ENCODE results near the gene PCDHGB1. TPM values are rescaled to one million over a fixed set of nuclear protein-coding genes. Genes with fewer than 3 reads are reported as not detected.
A peak's percentile ranks its signal among the peaks of the same experiment; 100 is the strongest.
"Not testable (repeated sequence)": the region's sequence is repeated elsewhere in the genome, so short reads cannot be mapped to it uniquely, and the experiment has no call there.

Gene PCDHGB1
- total and polyA plus RNA-seq, 2 donors (not counting 1 experiment from before 2014, with no cell fraction given): 1.7 to 4.3 TPM

GRCh38 chr5:141387557-141388311, 37.8 kb downstream of the PCDHGB1 start, which contains the start of gene PCDHGB4:
PCDHGB4 (plus strand) TSS chr5:141387698; CDS start chr5:141387885, 187 bp downstream.
- not testable (repeated sequence) for H2AFZ ChIP-seq (ENCODE audit: low read length); H4K20me1 ChIP-seq (ENCODE audit: control insufficient read depth, extremely low read depth, insufficient read depth, low read length); H3K79me2 ChIP-seq (ENCODE audit: control insufficient read depth, insufficient read depth, low read length); H3K4me2 ChIP-seq (ENCODE audit: extremely low read depth, insufficient read depth, low read length); H3K27me3 ChIP-seq (ENCODE audit: control insufficient read depth, insufficient read depth, low read length); H3K36me3 ChIP-seq (ENCODE audit: control insufficient read depth, insufficient read depth, low read length); H3K9ac ChIP-seq (ENCODE audit: insufficient read depth, low read length); H3K27ac ChIP-seq (ENCODE audit: insufficient read depth, low read length); H3K9me3 ChIP-seq (ENCODE audit: control insufficient read depth, insufficient read depth, low read depth, low read length); H3K4me1 ChIP-seq (ENCODE audit: control insufficient read depth, extremely low read depth, insufficient read depth, low read length)
- peak within 1 kb of the TSS in 2 of 4 experiments; percentile 45 to 53 for H3K4me3 ChIP-seq (replicated peaks in 1 of 4; ENCODE audit: control extremely low read depth in 1 of 4, insufficient read depth in 1 of 4, low read depth in 3 of 4, low read length in 4 of 4)
- peak; percentile 37 to 53 for TF ChIP-seq CTCF (conservative IDR thresholded peaks at IDR 0.05 in 1 of 2, IDR thresholded peaks at IDR 0.05 in 1 of 2; ENCODE audit: low read depth in 1 of 2, low read length in 2 of 2)
- DNase-seq (ENCODE audit: low read depth in 2 of 2): peak; percentile 46 to 56

DNA sequence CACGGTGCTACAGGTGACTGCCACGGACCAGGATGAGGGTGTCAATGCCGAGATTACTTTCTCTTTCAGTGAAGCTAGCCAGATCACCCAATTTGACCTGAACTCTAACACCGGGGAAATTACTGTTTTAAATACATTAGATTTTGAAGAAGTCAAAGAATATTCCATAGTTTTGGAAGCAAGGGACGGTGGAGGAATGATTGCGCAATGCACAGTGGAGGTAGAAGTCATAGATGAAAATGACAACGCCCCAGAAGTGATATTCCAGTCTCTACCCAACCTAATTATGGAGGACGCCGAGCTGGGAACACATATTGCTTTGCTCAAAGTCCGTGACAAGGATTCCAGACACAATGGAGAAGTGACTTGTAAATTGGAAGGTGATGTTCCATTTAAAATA, 38.8 kb downstream of the PCDHGB1 start:
- H3K79me2 ChIP-seq (ENCODE audit: control insufficient read depth, insufficient read depth, low read length): no peaks in the 10 kb centered on the region
- no peaks in the 10 kb centered on the region for H3K4me1 ChIP-seq (ENCODE audit: control insufficient read depth, extremely low read depth, insufficient read depth, low read length)
- H3K4me3 ChIP-seq (replicated peaks in 1 of 4; ENCODE audit: control extremely low read depth in 1 of 4, insufficient read depth in 1 of 4, low read depth in 3 of 4, low read length in 4 of 4): no peak overlapping the region
- peaks cover 5% of the 10 kb centered on the region for H3K9me3 ChIP-seq (ENCODE audit: control insufficient read depth, insufficient read depth, low read depth, low read length)
- no peak for DNase-seq (ENCODE audit: low read depth in 2 of 2)
- H3K36me3 ChIP-seq (ENCODE audit: control insufficient read depth, insufficient read depth, low read length): no peaks in the 10 kb centered on the region
- H3K27ac ChIP-seq (ENCODE audit: insufficient read depth, low read length): no peak overlapping the region
- no peak for TF ChIP-seq EZH2 (IDR thresholded peaks at IDR 0.05; ENCODE audit: low read length, missing control alignments)
- TF ChIP-seq CTCF (conservative IDR thresholded peaks at IDR 0.05 in 1 of 2, IDR thresholded peaks at IDR 0.05 in 1 of 2; ENCODE audit: low read depth in 1 of 2, low read length in 2 of 2): no peak
- H2AFZ ChIP-seq (ENCODE audit: low read length): no peak overlapping the region
- H3K4me2 ChIP-seq (ENCODE audit: extremely low read depth, insufficient read depth, low read length): no peak overlapping the region
- H4K20me1 ChIP-seq (ENCODE audit: control insufficient read depth, extremely low read depth, insufficient read depth, low read length): no peaks in the 10 kb centered on the region
- no peaks in the 10 kb centered on the region for H3K27me3 ChIP-seq (ENCODE audit: control insufficient read depth, insufficient read depth, low read length)
- H3K9ac ChIP-seq (ENCODE audit: insufficient read depth, low read length): no peak overlapping the region

GRCh38 chr5:141389153-141390042, 39.5 kb downstream of the PCDHGB1 start:
- H3K79me2 ChIP-seq (ENCODE audit: control insufficient read depth, insufficient read depth, low read length): no peaks in the 10 kb centered on the region
- DNase-seq (ENCODE audit: low read depth in 2 of 2): no peak
- no peaks in the 10 kb centered on the region for H3K27me3 ChIP-seq (ENCODE audit: control insufficient read depth, insufficient read depth, low read length)
- peaks cover 6% of the 10 kb centered on the region for H3K9me3 ChIP-seq (ENCODE audit: control insufficient read depth, insufficient read depth, low read depth, low read length)
- H2AFZ ChIP-seq (ENCODE audit: low read length): no peak overlapping the region
- no peaks in the 10 kb centered on the region for H3K36me3 ChIP-seq (ENCODE audit: control insufficient read depth, insufficient read depth, low read length)
- H4K20me1 ChIP-seq (ENCODE audit: control insufficient read depth, extremely low read depth, insufficient read depth, low read length): no peaks in the 10 kb centered on the region
- no peaks in the 10 kb centered on the region for H3K4me1 ChIP-seq (ENCODE audit: control insufficient read depth, extremely low read depth, insufficient read depth, low read length)
- no peak overlapping the region for H3K4me2 ChIP-seq (ENCODE audit: extremely low read depth, insufficient read depth, low read length)
- H3K27ac ChIP-seq (ENCODE audit: insufficient read depth, low read length): no peak overlapping the region
- no peak overlapping the region for H3K4me3 ChIP-seq (replicated peaks in 1 of 4; ENCODE audit: control extremely low read depth in 1 of 4, insufficient read depth in 1 of 4, low read depth in 3 of 4, low read length in 4 of 4)
- H3K9ac ChIP-seq (ENCODE audit: insufficient read depth, low read length): no peak overlapping the region
- TF ChIP-seq CTCF (conservative IDR thresholded peaks at IDR 0.05 in 1 of 2, IDR thresholded peaks at IDR 0.05 in 1 of 2; ENCODE audit: low read depth in 1 of 2, low read length in 2 of 2) (no peak), EZH2 (IDR thresholded peaks at IDR 0.05; ENCODE audit: low read length, missing control alignments) (no peak)
